Measurements from ENCODE around the gene TSBP1.

The TSBP1 gene, protein sequence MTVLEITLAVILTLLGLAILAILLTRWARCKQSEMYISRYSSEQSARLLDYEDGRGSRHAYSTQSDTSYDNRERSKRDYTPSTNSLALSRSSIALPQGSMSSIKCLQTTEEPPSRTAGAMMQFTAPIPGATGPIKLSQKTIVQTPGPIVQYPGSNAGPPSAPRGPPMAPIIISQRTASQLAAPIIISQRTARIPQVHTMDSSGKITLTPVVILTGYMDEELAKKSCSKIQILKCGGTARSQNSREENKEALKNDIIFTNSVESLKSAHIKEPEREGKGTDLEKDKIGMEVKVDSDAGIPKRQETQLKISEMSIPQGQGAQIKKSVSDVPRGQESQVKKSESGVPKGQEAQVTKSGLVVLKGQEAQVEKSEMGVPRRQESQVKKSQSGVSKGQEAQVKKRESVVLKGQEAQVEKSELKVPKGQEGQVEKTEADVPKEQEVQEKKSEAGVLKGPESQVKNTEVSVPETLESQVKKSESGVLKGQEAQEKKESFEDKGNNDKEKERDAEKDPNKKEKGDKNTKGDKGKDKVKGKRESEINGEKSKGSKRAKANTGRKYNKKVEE

GRCh38 chr6:32371803-32372202 is at the start of gene TSBP1:
TSS of gene TSBP1 (minus strand) at chr6:32371903. CDS start at chr6:32371706, 197 bp downstream.
- DNase-seq: no peak

GRCh38 chr6:32416036-32416435 is 44.3 kb upstream of the TSBP1 start:
- DNase-seq: no peak

DNA sequence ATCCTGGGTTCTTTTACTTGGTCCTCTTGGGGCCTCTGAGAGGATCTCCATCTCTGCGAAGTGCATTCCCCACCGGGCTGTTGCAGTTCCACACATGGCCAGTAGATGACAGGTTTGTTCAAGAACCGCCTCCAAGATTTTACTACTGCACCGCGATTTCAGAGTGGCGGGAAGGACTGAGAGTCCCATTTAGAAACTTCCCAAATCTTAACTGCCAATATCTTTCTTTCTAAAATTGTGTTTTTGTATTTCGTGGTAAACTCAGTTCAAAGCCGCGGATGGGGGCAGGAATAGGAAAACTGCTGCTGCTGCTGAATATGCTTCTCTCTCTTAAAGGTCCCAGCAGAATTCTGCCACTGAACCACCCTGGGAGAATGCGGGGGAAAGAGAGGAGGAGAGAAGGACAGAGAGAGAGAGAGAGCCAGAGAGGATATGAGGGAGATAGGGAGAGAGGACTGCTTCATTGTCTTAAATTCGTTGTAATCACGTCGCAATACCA is 43.9 kb upstream of the TSBP1 start:
- DNase-seq: peak; percentile 74

DNA sequence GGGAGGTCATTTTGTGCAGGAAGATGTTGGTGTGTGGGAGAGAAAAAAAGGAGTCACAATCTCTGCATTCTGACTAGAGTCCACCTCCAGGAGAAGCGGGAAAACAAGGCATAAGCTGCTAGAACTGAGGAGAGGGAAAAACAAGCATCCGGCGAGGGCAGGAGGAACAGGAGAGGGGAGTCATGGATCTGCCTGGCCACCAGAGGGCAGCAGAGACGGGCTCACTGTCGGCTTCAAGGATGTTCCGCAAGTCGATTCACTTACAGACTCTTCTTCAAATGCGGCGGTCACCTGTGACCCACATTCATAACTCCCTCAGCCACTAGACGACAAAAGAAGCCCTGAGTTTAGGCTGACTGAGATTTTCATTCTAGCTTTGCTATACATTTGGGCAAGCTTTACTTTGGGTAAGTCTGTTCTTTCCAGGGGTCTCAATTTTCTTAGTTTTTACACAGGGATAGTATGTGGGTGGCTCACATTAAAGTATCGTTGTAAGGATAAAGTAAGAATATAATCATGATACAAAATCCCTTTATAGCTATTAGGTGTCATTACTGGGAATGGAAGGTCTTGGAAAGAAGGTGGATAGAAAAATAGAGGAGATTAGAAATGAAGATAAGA is 41.8 kb upstream of the TSBP1 start:
- peak; percentile 70 for DNase-seq

GRCh38 chr6:32411566-32412327 is 40.0 kb upstream of the TSBP1 start:
- DNase-seq: no peak

- no peak for DNase-seq
Observed at GRCh38 chr6:32410906-32411305, 39.2 kb upstream of the TSBP1 start.

DNA sequence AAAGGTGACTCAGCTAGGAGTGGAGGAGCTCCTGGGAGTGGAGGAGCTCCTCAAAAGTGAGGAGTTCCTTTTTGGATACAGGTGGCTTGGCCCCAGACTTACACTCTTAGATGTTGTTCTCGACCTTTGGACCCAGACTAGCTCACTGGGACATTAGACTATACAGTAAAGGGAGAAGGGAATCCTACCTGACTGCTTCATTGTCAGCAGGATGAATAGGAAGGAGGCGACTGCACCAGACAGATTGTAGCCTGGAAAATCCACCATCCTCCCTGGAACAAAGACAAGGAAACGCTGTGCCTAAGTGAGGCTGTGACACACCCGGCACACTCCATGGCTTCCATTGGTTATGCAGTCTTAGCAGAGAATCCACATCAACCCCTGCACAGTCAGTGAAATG is 35.2 kb upstream of the TSBP1 start, which contains the start of gene BTNL2:
TSS of gene BTNL2 (minus strand) at position 325 of the 400 bp plus-strand sequence. CDS start at position 267, 58 bp downstream.
- no peak for DNase-seq

DNA sequence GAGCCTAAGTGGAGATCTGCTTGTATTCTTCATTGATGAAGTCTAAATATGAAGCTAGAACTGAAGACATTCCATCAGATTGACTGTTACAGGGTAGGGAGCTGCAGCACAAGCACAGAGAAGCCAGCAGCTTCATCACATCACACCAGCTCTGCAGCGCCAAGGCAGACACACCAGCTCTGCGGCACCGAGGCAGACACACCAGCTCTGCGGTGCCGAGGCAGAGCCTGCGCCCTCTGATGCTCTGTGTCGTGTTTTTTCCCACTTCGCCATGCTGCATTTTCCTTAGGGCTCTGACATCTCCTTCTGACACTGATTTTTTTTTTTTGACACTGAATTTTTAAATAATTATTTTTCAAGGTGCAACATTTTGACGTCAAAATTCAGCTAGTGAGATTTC is 34.5 kb upstream of the TSBP1 start:
- no peak for DNase-seq

DNA sequence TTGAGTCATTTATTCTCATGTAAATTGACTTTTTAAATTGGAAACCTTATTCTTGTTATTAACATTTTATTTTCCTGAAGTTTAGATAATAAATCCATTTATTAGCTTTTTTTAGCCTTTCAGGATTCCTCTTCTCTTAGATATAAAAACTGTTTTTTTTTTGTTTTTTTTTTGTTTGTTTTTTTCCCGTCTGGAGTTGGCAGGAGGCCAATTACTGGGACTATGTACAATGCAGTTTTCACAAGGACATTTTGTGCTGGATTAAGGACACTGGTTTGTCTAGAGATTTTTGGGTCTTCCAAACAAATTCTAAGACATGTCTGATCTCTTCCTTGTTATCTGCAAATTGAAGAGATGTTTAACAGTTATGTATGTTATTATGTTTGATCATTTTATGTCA is 34.0 kb upstream of the TSBP1 start:
- no peak for DNase-seq

DNA sequence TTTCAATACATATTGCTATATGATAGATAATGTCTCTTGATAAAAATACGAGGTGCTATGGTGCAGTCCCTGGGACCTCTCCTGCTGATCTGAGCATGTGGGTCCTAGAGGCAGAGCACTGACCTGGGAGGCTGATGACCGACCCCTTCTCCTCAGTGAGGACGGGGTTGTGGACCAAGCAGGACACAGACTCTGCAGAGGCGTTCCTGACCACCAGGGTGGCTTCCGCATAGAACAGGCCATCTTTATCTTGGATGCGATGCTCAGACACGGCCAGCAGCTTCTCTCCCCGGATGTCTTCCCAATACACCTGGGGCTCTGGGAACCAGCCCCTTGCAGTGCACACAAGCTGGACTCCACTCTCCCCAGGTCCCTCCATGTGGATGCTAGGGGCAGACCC is 31.1 kb upstream of the TSBP1 start:
- no peak for DNase-seq

DNA sequence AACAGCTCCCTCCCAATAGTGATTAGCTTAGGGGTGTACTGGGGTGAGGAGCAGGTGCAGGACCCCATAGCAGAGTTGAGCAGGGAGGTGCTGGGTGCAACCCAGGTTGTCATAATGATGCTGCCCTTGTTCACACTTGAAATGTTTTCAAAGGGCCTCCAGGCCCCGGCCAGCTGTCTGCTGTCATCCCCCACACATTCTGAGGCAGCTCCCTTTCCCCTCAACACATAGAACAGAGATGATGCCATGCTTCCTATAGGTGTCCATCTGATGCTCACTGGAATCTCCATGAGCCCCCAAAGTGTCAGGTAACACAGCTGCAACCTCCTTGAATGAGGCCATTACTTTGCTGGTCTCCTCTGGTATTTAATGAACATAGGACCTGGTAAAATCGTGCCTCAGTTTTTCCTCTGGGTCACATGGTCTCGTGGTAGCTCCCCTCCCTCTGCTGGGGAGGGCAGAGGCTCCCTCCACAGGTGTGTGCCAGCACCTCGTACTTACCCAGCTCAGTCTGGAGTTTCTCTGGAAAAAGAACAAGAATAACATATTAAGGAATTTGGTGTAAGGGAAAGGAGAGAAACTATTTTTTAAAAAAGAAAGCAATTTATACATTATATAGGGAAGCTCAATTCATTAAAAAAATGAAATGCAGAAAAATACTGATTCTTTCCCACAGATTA is 29.7 kb upstream of the TSBP1 start:
- DNase-seq: no peak

GRCh38 chr6:32397252-32397920 is 25.7 kb upstream of the TSBP1 start:
- DNase-seq: no peak

DNA sequence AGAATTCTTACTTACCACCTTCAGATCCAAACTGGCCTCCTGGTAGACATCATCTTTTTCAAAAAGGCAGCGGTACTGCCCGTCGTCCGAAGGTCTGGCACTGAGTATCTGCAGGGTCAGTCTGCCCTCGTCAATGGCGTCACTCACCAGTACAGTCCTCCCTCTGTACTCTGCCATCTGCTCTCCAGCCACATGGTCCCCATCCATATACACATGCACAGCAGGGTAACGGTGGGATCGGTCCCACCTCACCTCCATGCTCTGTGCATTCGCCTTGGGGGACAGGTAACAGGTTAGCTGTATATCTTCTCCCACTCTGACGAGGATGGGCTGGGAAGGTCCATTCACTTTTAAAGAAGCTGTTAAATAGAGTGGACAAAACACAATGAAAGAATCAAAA is 24.3 kb upstream of the TSBP1 start:
- DNase-seq: no peak

GRCh38 chr6:32393665-32394420 is 22.1 kb upstream of the TSBP1 start:
- no peak for DNase-seq

GRCh38 chr6:32391505-32391904 is 19.8 kb upstream of the TSBP1 start:
- DNase-seq: no peak

DNA sequence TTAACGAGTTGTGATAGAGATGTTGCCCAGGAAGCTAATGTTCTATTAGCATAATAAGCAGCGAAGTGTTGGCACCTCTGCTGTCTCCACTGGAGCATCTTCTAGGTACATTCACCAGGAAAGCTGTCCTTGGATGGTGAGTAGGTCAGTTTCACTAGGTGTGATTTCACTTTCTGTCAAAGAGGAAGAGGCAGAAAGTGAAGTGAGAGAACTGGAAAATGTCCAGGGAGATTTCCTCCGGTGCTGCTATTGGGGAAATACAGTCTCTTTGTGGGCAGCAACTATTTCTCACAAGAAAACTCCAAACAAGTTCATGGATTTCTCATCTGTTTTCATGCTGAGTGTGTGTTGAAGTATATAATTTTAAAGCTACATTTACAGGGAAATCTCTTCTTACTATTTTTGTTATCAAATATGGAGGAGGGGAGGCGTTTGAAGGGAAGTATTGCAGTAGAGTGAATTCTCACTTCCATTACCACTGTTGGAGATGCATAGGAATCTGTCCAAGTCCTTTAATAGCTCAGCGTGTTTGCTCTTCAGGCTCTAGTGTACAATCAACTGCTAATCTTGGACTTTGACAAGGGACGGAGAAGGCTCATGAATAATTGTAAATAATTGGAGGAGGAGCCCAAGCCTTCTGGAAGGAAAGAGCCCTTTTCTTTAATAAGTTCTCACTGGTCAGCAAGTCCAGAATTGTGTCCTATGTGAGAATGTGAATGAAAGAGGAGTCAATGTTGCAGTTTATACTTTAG is 16.1 kb upstream of the TSBP1 start:
- DNase-seq: no peak

DNA sequence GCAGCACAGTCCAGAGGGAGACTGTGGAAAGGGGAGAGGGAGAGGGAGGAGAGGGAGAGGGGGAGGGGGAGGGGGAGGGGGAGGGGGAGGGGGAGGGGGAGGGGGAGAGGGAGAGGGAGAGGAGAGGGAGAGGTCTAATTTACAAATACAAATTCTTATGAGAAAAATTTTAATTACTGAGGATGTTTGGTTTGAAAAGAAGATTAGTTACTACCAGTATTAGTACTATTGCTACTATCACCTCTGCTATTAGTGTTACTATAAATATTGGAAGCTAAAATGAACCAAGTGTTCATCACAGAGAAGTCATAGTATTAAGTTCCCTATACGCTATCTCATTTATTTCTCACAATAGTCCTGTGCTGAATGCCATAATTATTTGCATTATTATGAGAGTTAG is 14.3 kb upstream of the TSBP1 start:
- no peak for DNase-seq

DNA sequence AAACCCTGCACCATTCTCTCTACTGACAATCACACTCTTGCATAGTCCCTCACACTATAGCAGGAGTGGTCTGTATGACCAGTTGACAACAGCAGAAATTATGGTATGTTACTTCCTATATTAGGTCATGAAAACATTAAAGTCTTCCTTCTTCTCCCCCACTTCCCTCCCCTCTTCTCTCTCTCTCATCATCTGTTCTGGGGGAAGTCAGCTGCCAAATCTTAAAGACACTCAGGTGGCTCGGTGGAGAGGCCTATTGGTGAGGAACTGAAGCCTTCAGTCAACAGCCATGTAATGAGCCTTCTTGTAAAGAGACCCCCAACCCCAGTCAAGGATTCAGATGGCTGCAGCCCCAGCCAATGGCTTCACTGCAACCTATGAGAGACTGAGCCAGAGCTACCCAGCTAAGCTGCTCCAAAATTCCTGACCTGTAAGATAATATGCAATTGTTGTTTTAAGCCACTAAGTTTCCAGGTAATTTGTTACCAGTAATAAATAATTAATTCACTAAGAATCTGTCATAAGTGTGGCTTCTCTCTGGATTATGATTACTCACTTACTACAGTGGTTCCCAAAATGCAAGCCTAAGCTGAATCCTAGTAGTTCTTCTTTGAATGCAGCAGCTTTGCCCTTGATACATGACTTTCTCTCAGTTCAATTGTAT is 11.2 kb upstream of the TSBP1 start:
- no peak for DNase-seq

DNA sequence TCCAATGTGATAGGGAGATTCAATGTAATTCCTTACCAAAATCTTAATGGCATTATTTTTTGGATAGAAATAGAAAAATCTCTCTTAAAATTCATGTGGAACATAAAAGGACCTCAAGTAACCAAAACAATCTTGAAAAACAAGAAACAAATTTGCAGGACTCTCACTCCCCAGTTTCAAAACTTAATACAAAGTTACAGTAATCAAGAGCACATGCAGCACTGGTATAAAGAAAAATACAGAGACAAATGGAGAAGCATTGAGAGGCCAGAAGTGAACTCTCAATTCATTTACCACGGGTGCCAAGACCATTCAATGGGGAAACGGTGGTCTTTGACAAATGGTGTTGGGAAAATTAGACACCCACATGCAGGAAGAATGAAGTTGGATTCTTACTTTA is 7.8 kb upstream of the TSBP1 start:
- DNase-seq: no peak

Measured in NCI-H2227 treated with DMSO at 0.1 percent for 48 hours (cell line).